Caco-2 (cell line): ENCODE data around the gene SMAD2. TPM values are rescaled to one million over a fixed set of nuclear protein-coding genes. Genes with fewer than 3 reads are reported as not detected.

Experiments
- BruUV-seq: library from RNA; stranded (reverse); fragments of 400-500 nt; replicated peaks from 2 replicates; lab custom pipeline; 2021; lab: Mats Ljungman, UMichigan
- CTCF ChIA-PET: fragments of 300-600 bp; sonication (Branson Sonifier 250); formaldehyde crosslinking; loops from one replicate; lab custom pipeline; 2022; ENCODE audit warnings: antibody characterized with exemption; lab: Charles Lee
- POLR2A ChIA-PET: fragments of 300-600 bp; sonication (Branson Sonifier 250); formaldehyde crosslinking; loops from one replicate; lab custom pipeline; 2022; ENCODE audit warnings: antibody characterized with exemption; lab: Charles Lee
- DNase-seq, 2 experiments: peaks; one replicate each; pipeline versions ENCODE4 v3.0.0 to v3.0.0-alpha.2; 2020 to 2022
- H3K27me3 ChIP-seq: replicated peaks from 2 replicates; pipeline ENCODE4 v1.6.0; 2011; ENCODE audit warnings: low read length; ENCODE audit not compliant: control insufficient read depth, insufficient read depth
- H3K36me3 ChIP-seq: 2 replicates; pipeline ENCODE4 v1.5.1; 2011; ENCODE audit warnings: low read length; ENCODE audit not compliant: control insufficient read depth, insufficient read depth
- H3K4me1 ChIP-seq: fragments of 250-450 bp; sonication (Bioruptor Pico); 2 replicates; pipeline ENCODE4 v1.5.1; 2020; ENCODE audit warnings: mild to moderate bottlenecking
- H3K4me3 ChIP-seq: 2 replicates; pipeline ENCODE4 v1.5.1; 2011; ENCODE audit warnings: low read depth, mild to moderate bottlenecking, control low read depth, low read length
- H3K9me3 ChIP-seq: fragments of 250-450 bp; sonication (Bioruptor Pico); 2 replicates; pipeline ENCODE4 v1.5.1; 2020; ENCODE audit warnings: mild to moderate bottlenecking, moderate library complexity
- H3K27ac Mint-ChIP-seq: one replicate; pipeline ENCODE4 v1.8.0; 2022; ENCODE audit warnings: mixed read lengths; ENCODE audit not compliant: unreplicated experiment
- H3K27me3 Mint-ChIP-seq: one replicate; pipeline ENCODE4 v1.8.0; 2022; ENCODE audit warnings: mixed read lengths; ENCODE audit not compliant: insufficient read depth, unreplicated experiment
- H3K36me3 Mint-ChIP-seq: one replicate; pipeline ENCODE4 v1.8.0; 2022; ENCODE audit warnings: mild to moderate bottlenecking, mixed read lengths; ENCODE audit not compliant: insufficient read depth, unreplicated experiment
- H3K4me1 Mint-ChIP-seq: one replicate; pipeline ENCODE4 v1.8.0; 2022; ENCODE audit warnings: low read depth, mixed read lengths; ENCODE audit not compliant: unreplicated experiment
- H3K4me3 Mint-ChIP-seq: one replicate; pipeline ENCODE4 v1.8.0; 2022; ENCODE audit warnings: mild to moderate bottlenecking, moderate library complexity, mixed read lengths; ENCODE audit not compliant: unreplicated experiment
- H3K9me3 Mint-ChIP-seq: one replicate; pipeline ENCODE4 v1.8.0; 2022; ENCODE audit warnings: mixed read lengths; ENCODE audit not compliant: unreplicated experiment
- CTCF ChIP-seq, 2 experiments: fragments of 200-600 bp in 1 of 2; IDR thresholded peaks; 1 replicate in 1 of 2; 2 replicates in 1 of 2; pipeline versions ENCODE4 v1.5.1 to v1.8.0; 2011 to 2022; ENCODE audit warnings: antibody characterized with exemption in 1 of 2, control low read depth in 1 of 2, inconsistent platforms in 1 of 2, low read depth in 1 of 2, low read length in 1 of 2, mild to moderate bottlenecking in 1 of 2, moderate library complexity in 1 of 2; ENCODE audit not compliant: insufficient read depth in 1 of 2, severe bottlenecking in 1 of 2, unreplicated experiment in 1 of 2
- intact Hi-C: fragments of 100-400 bp; cut with micrococcal nuclease; formaldehyde crosslinking; loops from one replicate; pipeline ENCODE4 v1.10.0; 2022; ENCODE audit not compliant: unreplicated experiment
- total RNA-seq: library from RNA; stranded (reverse); gene quantifications from 2 replicates; pipeline ENCODE4 v1.2.3, GENCODE V29; 2022

The SMAD2 gene
- total RNA-seq, 1 experiment from 2014 or later, result 53.5 TPM

- no peaks in the 10 kb centered on the region for H3K4me1 Mint-ChIP-seq
- no peak for TF ChIP-seq CTCF (IDR thresholded peaks at IDR 0.05; ENCODE audit: insufficient read depth in 1 of 2, low read depth in 1 of 2, low read length in 1 of 2, severe bottlenecking in 1 of 2, unreplicated experiment in 1 of 2)
- H3K9me3 Mint-ChIP-seq, result no peaks in the 10 kb centered on the region
- CTCF ChIA-PET, result no interaction called here
- no peaks in the 10 kb centered on the region for H3K9me3 ChIP-seq
- H3K27me3 ChIP-seq, result no peaks in the 10 kb centered on the region
- H3K36me3 Mint-ChIP-seq, result no peaks in the 10 kb centered on the region
- intact Hi-C loops, result no loop called here
- peaks cover 16% of the 10 kb centered on the region for H3K27me3 Mint-ChIP-seq
- H3K4me3 ChIP-seq, result no peak overlapping the region
- H3K4me3 Mint-ChIP-seq, result no peak overlapping the region
- POLR2A ChIA-PET, result no interaction called here
- no peak for DNase-seq
- no peaks in the 10 kb centered on the region for H3K4me1 ChIP-seq
- no peak overlapping the region for H3K27ac Mint-ChIP-seq
- no peaks in the 10 kb centered on the region for H3K36me3 ChIP-seq
- no TSS peak for BruUV-seq
Observed at GRCh38 chr18:47946889-47947288, 16.4 kb upstream of the SMAD2 start.

DNA sequence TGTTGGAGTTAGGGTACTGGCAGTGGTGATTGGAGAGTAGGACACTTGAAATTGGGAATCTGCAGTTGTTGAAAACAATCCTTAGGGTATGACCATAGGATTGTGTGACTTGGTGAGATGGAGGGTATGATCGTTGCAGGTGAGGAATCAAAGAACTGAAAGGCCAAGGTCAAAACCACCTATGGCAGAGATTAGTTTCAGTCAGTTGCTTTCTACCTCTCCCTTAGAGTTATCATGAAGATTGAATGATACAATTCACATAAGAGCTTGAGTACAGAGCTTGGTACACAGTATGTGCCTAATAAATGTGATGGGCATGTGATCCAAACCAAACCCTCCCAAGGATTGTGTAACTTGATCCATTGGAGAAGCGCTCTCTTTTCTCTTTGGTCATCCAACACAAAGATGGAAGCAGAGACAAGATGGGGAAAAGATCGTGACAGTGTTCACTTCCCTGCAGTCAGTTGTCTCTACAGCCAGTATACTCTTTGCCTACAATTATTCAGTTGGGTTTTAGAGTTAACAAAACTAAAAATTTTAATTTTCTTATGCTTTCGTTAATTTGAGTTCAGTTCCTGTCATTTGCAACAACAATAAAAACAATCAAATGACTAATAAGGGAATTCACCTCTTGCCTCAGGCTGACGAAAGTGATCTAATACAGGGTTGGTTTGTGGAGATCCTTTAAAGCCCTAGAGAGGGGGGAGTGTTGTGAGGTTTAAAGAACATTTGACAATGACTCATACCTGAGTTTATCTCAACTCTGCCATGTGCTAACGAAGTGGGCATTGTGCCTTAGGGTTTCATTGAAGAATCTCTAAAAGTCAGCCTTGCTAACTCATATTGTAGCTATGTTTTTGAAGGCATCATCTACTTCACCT, 14.8 kb upstream of the SMAD2 start:
- Histone ChIP-seq H3K4me3 (no peak overlapping the region), H3K4me1 (no peaks in the 10 kb centered on the region), H3K36me3 (no peaks in the 10 kb centered on the region), H3K27me3 (no peaks in the 10 kb centered on the region), H3K9me3 (no peaks in the 10 kb centered on the region)
- no TSS peak for BruUV-seq
- Mint-ChIP-seq H3K9me3 (no peaks in the 10 kb centered on the region), H3K4me1 (no peaks in the 10 kb centered on the region), H3K36me3 (no peaks in the 10 kb centered on the region), H3K27me3 (peaks cover 13% of the 10 kb centered on the region), H3K27ac (no peak overlapping the region), H3K4me3 (no peak overlapping the region)
- intact Hi-C loops, result no loop called here
- no peak for TF ChIP-seq CTCF (IDR thresholded peaks at IDR 0.05; ENCODE audit: insufficient read depth in 1 of 2, low read depth in 1 of 2, low read length in 1 of 2, severe bottlenecking in 1 of 2, unreplicated experiment in 1 of 2)
- CTCF ChIA-PET, result no interaction called here
- DNase-seq, result no peak
- POLR2A ChIA-PET, result no interaction called here

DNA sequence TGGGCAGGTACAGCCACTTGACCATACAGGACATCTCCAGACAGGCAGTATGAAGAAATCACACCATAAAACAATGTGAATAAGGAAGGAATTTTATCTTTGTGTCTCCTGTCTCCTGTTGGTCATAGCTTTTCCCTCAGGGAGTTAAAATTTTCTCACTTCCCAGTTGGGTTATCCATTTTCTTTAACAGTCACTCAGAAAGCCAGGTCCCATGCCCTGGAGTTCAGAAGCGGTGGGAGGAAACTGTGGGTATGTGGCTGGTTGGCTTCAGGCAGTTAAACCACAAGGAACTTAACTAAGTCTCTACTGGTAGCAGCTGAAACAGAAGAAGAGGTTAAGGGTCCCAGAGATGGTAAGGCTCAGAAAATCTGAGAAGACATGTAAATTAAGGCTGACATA, 6.5 kb upstream of the SMAD2 start:
- BruUV-seq, result no TSS peak
- no peak for TF ChIP-seq CTCF (IDR thresholded peaks at IDR 0.05; ENCODE audit: insufficient read depth in 1 of 2, low read depth in 1 of 2, low read length in 1 of 2, severe bottlenecking in 1 of 2, unreplicated experiment in 1 of 2)
- no peaks in the 10 kb centered on the region for H3K36me3 ChIP-seq
- intact Hi-C loops, result no loop called here
- H3K27me3 ChIP-seq, result no peaks in the 10 kb centered on the region
- Mint-ChIP-seq H3K27me3 (peaks cover 8% of the 10 kb centered on the region), H3K9me3 (no peaks in the 10 kb centered on the region), H3K27ac (no peak overlapping the region), H3K4me1 (no peaks in the 10 kb centered on the region), H3K36me3 (no peaks in the 10 kb centered on the region), H3K4me3 (no peak overlapping the region)
- no peak for DNase-seq
- no peaks in the 10 kb centered on the region for H3K4me1 ChIP-seq
- ChIA-PET CTCF (no interaction called here), POLR2A (no interaction called here)
- no peaks in the 10 kb centered on the region for H3K9me3 ChIP-seq
- no peak overlapping the region for H3K4me3 ChIP-seq
